Measurements from ENCODE around the gene ATP2B2.

Gene ATP2B2

GRCh38 chr3:10377148-10377725 is 128.1 kb downstream of the ATP2B2 start:
- TF ChIP-seq CTCF (IDR thresholded peaks at IDR 0.05; ENCODE audit: low read depth, low read length, missing control alignments): no peak
- DNase-seq (ENCODE audit: low read depth): no peak
- in situ Hi-C loops (cut with HindIII; ENCODE audit: low sequenced_read_pairs): no loop called here
- H3K4me3 ChIP-seq (ENCODE audit: low read depth, low read length): no peak overlapping the region

- no peak for TF ChIP-seq CTCF (IDR thresholded peaks at IDR 0.05; ENCODE audit: low read depth, low read length, missing control alignments)
- DNase-seq (ENCODE audit: low read depth): no peak
- H3K4me3 ChIP-seq (ENCODE audit: low read depth, low read length): no peak overlapping the region
- in situ Hi-C loops (cut with HindIII; ENCODE audit: low sequenced_read_pairs): no loop called here
These were observed 129.0 kb downstream of the ATP2B2 start for GRCh38 chr3:10376353-10376752.

GRCh38 chr3:10375296-10376053 is 129.9 kb downstream of the ATP2B2 start:
- H3K4me3 ChIP-seq (ENCODE audit: low read depth, low read length): no peak overlapping the region
- DNase-seq (ENCODE audit: low read depth): no peak
- TF ChIP-seq CTCF (IDR thresholded peaks at IDR 0.05; ENCODE audit: low read depth, low read length, missing control alignments): no peak
- in situ Hi-C loops (cut with HindIII; ENCODE audit: low sequenced_read_pairs): no loop called here

GRCh38 chr3:10374311-10374710 is 131.1 kb downstream of the ATP2B2 start:
- no peak for TF ChIP-seq CTCF (IDR thresholded peaks at IDR 0.05; ENCODE audit: low read depth, low read length, missing control alignments)
- no peak overlapping the region for H3K4me3 ChIP-seq (ENCODE audit: low read depth, low read length)
- in situ Hi-C loops (cut with HindIII; ENCODE audit: low sequenced_read_pairs): no loop called here
- no peak for DNase-seq (ENCODE audit: low read depth)

GRCh38 chr3:10373686-10374261 is 131.6 kb downstream of the ATP2B2 start:
- in situ Hi-C loops (cut with HindIII; ENCODE audit: low sequenced_read_pairs): no loop called here
- H3K4me3 ChIP-seq (ENCODE audit: low read depth, low read length): no peak overlapping the region
- TF ChIP-seq CTCF (IDR thresholded peaks at IDR 0.05; ENCODE audit: low read depth, low read length, missing control alignments): no peak
- no peak for DNase-seq (ENCODE audit: low read depth)

GRCh38 chr3:10371789-10372188 is 133.6 kb downstream of the ATP2B2 start:
- in situ Hi-C loops (cut with HindIII; ENCODE audit: low sequenced_read_pairs): no loop called here
- no peak for DNase-seq (ENCODE audit: low read depth)
- TF ChIP-seq CTCF (IDR thresholded peaks at IDR 0.05; ENCODE audit: low read depth, low read length, missing control alignments): no peak
- no peak overlapping the region for H3K4me3 ChIP-seq (ENCODE audit: low read depth, low read length)
